Activated naive CD4-positive, alpha-beta T cell treated with anti-CD3 and anti-CD28 coated beads, Interleukin-2, amount 10 ng/mL, durations not matched to agents 5 hours and 36 hours (primary cell): ENCODE measurements around the gene OR5P2. TPM values are rescaled to one million over a fixed set of nuclear protein-coding genes. Genes with fewer than 3 reads are reported as not detected.

Experiments
- total RNA-seq, 2 experiments: library from RNA; stranded (reverse); gene quantifications; one replicate each; pipeline ENCODE4 v1.2.3, GENCODE V29; 2021

The OR5P2 gene
- total RNA-seq, result not detected

GRCh38 chr11:7796842-7797241, at the start of gene OR5P2:
OR5P2 (minus strand) TSS chr11:7796942; CDS start chr11:7796942, 0 bp downstream.

GRCh38 chr11:7830740-7831139, 34.0 kb upstream of the OR5P2 start, which contains the start of gene OR5P3:
OR5P3 (minus strand) TSS chr11:7830840.

Other genes starting within 250 kb of the OR5P2 start
- gene CYB5R2, start 123.4 kb downstream of the OR5P2 start, total RNA-seq, result under 1 TPM; 0.81 to 0.84 TPM
- gene OVCH2, start 90.5 kb downstream of the OR5P2 start, total RNA-seq, result not detected
- not detected for gene OR5P3, start 33.9 kb upstream of the OR5P2 start, total RNA-seq
- not detected for gene OR10A6, start 134.3 kb upstream of the OR5P2 start, total RNA-seq
- gene OR10A3, start 144.8 kb upstream of the OR5P2 start, total RNA-seq, result not detected
- gene NLRP10, start 168.5 kb upstream of the OR5P2 start, total RNA-seq, result not detected
- gene EIF3F, start 190.4 kb upstream of the OR5P2 start, total RNA-seq, result 100 to 1,000 TPM; 383 to 389 TPM